Activated naive CD4-positive, alpha-beta T cell treated with anti-CD3 and anti-CD28 coated beads, Interleukin-2, amount 50 U/mL, for 24 hours (primary cell): Measurements from ENCODE around the gene SLC6A12.

Experiments used
- H3K27ac Mint-ChIP-seq: one replicate; pipeline ENCODE4 v1.8.0; 2021; ENCODE audit warnings: mild to moderate bottlenecking, mixed read lengths
- H3K27me3 Mint-ChIP-seq: one replicate; pipeline ENCODE4 v1.8.0; 2021; ENCODE audit warnings: mixed read lengths
- H3K36me3 Mint-ChIP-seq: one replicate; pipeline ENCODE4 v1.8.0; 2021; ENCODE audit warnings: mixed read lengths
- H3K4me1 Mint-ChIP-seq: one replicate; pipeline ENCODE4 v1.8.0; 2021; ENCODE audit warnings: mixed read lengths
- H3K4me3 Mint-ChIP-seq: one replicate; pipeline ENCODE4 v1.8.0; 2021; ENCODE audit warnings: mild to moderate bottlenecking, mixed read lengths
- H3K9me3 Mint-ChIP-seq: one replicate; pipeline ENCODE4 v1.8.0; 2021; ENCODE audit warnings: mixed read lengths

SLC6A12 gene

DNA sequence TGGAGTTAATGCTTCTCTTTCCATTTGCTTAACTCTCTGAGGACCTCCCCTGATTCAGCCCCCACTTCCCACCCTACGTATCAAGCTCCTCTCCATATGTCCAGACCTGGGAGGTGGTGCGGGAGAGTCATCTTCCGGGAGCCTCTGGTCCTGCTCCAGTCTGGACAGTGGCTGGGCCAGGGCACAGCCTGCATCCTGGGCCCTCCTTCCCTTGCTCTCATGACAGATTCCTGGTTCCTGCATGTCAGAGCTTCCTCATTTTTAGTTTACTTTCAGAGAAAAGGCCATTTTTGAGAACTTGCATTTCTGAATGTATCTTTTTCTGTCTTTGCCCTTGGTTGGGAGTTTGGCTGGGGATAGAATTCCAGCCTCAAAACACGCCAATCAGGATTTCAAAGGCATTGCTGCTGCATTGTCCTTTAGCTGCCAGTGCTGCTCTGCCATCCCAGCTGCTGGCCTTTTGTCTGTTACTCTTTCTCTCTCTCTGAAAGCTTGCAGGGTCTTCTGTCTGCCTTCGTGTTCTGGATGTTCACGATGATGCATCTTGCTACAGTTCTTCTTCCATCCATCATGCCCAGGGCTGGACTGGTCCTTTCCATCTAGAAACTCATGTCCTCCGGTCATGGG is 54.7 kb downstream of the SLC6A12 start:
- no peak overlapping the region for H3K4me3 Mint-ChIP-seq
- H3K36me3 Mint-ChIP-seq, result no peaks in the 10 kb centered on the region
- H3K27ac Mint-ChIP-seq, result no peak overlapping the region
- no peaks in the 10 kb centered on the region for H3K4me1 Mint-ChIP-seq
- H3K9me3 Mint-ChIP-seq, result no peaks in the 10 kb centered on the region
- no peaks in the 10 kb centered on the region for H3K27me3 Mint-ChIP-seq

DNA sequence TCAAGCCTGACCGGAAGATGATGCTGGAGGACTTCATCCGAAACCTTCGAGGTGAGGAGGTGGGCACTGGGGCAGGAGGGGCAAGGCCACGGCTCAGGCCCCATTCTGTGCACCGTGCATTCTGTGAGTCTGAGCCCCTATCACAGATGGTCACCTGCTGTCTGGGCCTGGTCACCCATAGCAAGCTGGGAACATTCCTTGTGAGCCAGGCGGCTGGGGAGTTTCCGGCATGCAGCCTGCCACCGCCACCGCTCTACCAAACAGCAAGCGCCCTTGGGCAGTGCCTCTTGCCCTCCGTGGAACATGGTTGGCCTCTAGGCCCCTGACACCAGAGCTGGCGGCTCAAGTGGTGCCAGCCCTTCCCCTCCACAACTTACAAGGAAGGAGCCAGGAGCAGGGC is 56.3 kb downstream of the SLC6A12 start:
- H3K36me3 Mint-ChIP-seq, result no peaks in the 10 kb centered on the region
- H3K9me3 Mint-ChIP-seq, result no peaks in the 10 kb centered on the region
- H3K4me3 Mint-ChIP-seq, result no peak overlapping the region
- H3K27ac Mint-ChIP-seq, result no peak overlapping the region
- H3K27me3 Mint-ChIP-seq, result no peaks in the 10 kb centered on the region
- peaks cover 3% of the 10 kb centered on the region for H3K4me1 Mint-ChIP-seq

DNA sequence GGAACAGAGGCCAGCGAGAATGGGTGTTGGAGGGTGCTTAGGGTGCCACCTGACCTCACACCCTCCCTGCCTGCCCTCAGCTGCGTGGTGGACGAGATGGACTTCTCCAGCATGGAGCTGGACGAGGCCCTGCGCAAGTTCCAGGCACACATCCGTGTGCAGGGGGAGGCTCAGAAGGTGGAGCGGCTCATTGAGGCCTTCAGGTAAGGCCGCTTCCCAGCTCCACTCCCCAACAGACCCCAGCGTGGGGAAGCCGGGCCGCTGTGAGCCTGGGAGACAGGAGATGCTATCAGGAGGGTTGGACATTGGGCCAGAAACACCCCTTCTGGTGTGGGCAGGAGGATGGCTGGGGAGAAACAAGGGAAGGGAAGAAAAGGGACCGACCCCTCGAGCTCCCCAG is 57.0 kb downstream of the SLC6A12 start:
- Mint-ChIP-seq H3K4me3 (no peak overlapping the region), H3K36me3 (no peaks in the 10 kb centered on the region), H3K4me1 (peaks cover 5% of the 10 kb centered on the region), H3K27me3 (no peaks in the 10 kb centered on the region), H3K9me3 (no peaks in the 10 kb centered on the region), H3K27ac (no peak overlapping the region)

DNA sequence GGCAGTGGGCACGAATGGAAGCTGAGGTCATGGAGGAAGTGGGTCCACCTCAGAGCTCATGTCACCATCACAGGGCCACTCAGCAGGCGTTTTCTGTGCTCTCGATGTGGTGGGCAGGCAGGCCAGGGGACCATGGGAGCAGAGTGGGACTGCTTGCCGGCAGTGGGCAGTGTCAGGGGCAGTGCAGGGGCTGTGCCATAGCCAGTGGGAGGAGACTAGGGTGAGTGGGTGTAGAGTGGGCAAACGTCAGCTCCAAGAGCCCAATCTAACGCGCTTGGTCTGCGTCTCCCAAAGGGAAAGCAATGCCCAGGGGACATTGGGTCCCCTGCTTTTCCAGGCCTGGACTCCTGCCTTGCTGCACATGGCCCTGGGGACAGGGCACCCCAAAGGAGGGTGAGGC is 58.3 kb downstream of the SLC6A12 start:
- H3K36me3 Mint-ChIP-seq, result no peaks in the 10 kb centered on the region

DNA sequence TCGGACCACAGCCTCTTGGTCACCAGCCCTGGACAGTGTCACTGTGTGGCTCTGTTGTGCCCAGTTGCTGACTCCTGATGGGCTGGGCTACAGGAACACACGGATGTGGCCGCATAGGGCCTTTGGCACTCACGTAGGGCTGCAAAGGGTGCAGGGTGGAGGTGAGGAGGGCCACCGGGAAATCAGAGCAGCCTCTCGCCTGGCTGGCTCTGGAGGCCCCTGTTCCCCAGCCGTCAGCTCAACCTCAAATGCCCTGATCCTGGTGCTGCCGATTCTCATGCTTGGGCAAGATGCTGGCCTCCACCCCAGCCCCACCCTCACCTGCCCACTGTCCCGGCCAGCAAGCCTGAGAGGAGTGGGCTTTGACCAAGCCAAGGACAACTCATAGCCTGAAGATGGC is 59.0 kb downstream of the SLC6A12 start:
- H3K4me1 Mint-ChIP-seq, result peaks cover 5% of the 10 kb centered on the region
- no peak overlapping the region for H3K4me3 Mint-ChIP-seq
- H3K9me3 Mint-ChIP-seq, result no peaks in the 10 kb centered on the region
- H3K27ac Mint-ChIP-seq, result peak overlapping the region; percentile 48
- no peaks in the 10 kb centered on the region for H3K27me3 Mint-ChIP-seq
- H3K36me3 Mint-ChIP-seq, result no peaks in the 10 kb centered on the region

More for the DNA sequence above, 58.3 kb downstream of the SLC6A12 start:
- H3K4me3 Mint-ChIP-seq, result no peak overlapping the region
- H3K27me3 Mint-ChIP-seq, result no peaks in the 10 kb centered on the region
- no peaks in the 10 kb centered on the region for H3K9me3 Mint-ChIP-seq
- H3K27ac Mint-ChIP-seq, result no peak overlapping the region
- H3K4me1 Mint-ChIP-seq, result peaks cover 5% of the 10 kb centered on the region

DNA sequence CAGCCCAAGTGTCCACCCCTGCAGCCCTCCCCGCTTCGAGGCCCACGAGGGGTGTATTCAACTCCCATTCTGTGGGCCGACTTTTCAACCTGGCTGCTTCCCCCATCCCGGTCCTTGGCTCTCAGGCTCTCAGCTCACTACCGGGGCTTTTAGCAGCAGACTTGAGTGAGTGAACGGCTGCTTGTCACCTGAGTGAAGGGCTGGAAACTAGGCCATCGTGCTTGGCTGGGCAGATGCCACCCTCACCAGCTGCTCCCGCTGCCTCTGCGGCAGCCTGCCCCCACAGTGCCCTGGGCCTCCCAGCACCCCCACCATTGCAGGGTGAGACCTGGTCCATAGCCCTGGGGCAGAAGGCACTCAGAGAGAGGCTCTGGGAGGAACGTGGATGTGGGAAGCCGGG is 59.9 kb downstream of the SLC6A12 start:
- Mint-ChIP-seq H3K36me3 (no peaks in the 10 kb centered on the region), H3K27me3 (no peaks in the 10 kb centered on the region), H3K27ac (no peak overlapping the region), H3K4me1 (peaks cover 5% of the 10 kb centered on the region), H3K4me3 (no peak overlapping the region), H3K9me3 (no peaks in the 10 kb centered on the region)

DNA sequence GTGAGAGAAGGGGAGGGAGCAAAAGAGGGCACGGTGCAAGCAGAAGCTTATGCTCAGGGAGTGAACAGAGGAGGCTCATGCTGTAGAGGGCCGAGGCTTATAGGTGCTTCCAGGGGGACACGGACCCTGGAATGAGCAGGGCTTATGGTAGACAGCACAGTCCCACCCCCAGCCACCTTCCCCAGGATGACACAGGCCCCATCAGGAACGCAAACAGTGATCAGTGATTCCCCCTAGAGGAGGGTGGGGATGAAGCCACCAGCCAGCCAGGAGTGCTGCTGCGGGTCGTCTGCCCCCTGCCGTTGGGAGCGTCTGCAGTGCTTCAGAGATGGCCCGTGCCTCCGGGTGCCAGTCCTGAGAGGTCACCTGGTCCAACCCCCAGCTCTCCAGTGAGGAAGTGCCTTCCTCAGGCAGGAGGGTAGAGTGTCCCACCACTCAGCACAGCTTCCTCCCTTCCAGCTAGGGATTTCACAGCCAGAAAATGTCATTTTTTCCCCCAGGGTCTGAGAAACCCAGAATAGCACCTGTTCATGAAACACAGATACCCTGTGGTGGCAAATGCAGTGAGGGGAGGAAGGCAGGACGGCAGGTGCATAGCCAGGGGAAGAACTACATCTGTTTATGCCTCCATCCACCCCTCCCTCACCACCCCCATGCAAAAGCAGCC is 60.7 kb downstream of the SLC6A12 start:
- peaks cover 5% of the 10 kb centered on the region for H3K4me1 Mint-ChIP-seq

DNA sequence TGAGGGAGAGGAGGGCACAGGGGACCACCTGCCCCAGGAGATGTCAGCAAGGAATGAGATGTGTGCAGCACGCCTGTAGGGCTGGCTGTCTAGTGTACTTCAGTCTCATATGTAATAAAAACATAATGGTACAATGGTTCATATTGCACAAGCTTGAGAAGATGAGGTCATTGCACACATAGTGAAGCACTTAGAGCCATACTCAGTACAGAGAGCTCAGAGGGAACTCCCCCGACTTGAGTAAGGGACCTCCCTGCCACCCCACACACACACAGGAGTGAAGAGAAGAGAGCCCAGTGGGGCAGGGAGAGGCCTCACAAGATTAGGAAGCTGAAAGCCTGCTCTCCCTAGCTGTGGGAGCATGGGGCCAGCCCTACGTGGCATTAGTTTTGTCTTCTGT is 61.5 kb downstream of the SLC6A12 start:
- no peaks in the 10 kb centered on the region for H3K36me3 Mint-ChIP-seq
- H3K27ac Mint-ChIP-seq, result no peak overlapping the region
- H3K4me3 Mint-ChIP-seq, result no peak overlapping the region
- H3K9me3 Mint-ChIP-seq, result no peaks in the 10 kb centered on the region
- H3K27me3 Mint-ChIP-seq, result no peaks in the 10 kb centered on the region
- H3K4me1 Mint-ChIP-seq, result peaks cover 5% of the 10 kb centered on the region

More for the DNA sequence above, 60.7 kb downstream of the SLC6A12 start:
- Mint-ChIP-seq H3K27ac (no peak overlapping the region), H3K4me3 (no peak overlapping the region), H3K27me3 (no peaks in the 10 kb centered on the region), H3K36me3 (no peaks in the 10 kb centered on the region), H3K9me3 (no peaks in the 10 kb centered on the region)

DNA sequence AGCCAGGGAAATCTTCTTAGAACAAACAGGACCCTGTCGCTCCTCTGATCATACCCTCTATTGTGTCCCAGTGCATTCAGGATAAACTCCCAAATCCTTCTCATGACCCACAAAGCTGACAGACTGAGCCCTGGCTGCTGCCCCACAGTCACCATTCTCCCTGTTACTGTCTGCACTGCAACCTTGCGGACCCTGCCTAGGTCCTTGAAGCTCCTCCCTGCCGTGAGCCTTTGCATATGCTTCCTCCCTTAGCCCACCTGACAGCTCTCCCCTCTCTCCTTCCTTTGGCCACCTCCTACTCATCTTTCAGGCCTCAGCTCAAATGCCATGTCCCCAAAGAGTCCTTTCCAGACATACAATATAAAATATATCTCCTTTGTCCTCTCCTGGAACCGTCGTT is 62.4 kb downstream of the SLC6A12 start:
- no peak overlapping the region for H3K27ac Mint-ChIP-seq
- peaks cover 5% of the 10 kb centered on the region for H3K4me1 Mint-ChIP-seq
- no peaks in the 10 kb centered on the region for H3K27me3 Mint-ChIP-seq
- H3K36me3 Mint-ChIP-seq, result no peaks in the 10 kb centered on the region
- H3K4me3 Mint-ChIP-seq, result no peak overlapping the region
- no peaks in the 10 kb centered on the region for H3K9me3 Mint-ChIP-seq

DNA sequence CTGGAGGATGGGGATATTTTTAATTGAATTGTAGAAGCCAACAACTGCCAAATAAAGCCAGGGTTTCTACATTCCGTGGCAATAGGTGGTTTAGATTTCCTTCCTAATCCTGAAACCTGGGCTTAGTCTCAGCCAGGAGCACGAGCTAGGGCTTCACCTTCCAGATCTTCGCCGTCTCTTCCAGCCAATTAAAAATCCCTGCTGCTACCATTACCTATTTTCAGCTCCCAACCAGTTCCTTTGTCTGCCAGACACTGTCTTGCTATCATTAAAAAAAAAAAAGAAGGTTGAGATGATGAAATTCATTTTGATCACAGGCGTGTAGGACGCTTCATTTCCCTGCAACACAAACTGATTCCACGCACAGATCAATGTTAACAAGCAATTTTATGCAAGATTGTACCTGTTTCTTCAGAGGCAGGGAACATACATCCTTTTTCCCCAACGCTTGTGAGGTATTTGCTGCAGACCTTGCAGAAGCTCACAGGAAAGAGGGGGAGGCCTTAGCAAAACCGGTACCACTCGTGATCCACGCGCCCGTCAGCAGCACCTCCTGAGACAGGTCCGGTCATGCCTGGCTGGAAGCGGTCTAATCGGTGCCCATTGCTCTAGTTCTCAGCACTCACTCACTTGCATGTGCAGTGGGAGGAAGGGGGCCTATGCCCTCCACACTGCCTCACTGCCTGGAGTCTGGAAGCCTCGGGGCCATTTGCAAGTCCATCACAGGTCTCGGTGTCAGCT is 65.1 kb downstream of the SLC6A12 start:
- no peak overlapping the region for H3K4me3 Mint-ChIP-seq
- no peak overlapping the region for H3K27ac Mint-ChIP-seq
- H3K27me3 Mint-ChIP-seq, result no peaks in the 10 kb centered on the region
- no peaks in the 10 kb centered on the region for H3K9me3 Mint-ChIP-seq
- no peaks in the 10 kb centered on the region for H3K36me3 Mint-ChIP-seq
- H3K4me1 Mint-ChIP-seq, result peaks cover 11% of the 10 kb centered on the region

DNA sequence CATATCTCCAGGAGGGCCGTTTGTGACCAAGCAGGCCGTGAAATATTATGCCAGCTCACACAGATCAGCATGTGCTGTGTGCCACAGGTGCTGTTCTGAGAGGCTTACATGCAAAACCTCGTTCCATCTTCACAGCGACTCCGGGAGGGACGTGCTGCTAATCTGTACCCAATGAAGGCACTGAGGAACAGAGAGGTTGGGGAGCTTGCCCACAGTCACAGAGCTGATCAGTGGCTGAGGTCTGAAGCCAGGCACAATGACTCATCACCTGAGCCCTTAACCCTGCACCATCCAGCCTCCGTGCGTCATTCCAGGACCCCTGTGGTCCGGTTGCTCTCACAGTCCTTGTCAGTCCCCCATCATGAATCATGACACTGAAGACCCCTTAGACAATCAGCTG is 66.7 kb downstream of the SLC6A12 start:
- Mint-ChIP-seq H3K27me3 (no peaks in the 10 kb centered on the region), H3K4me3 (no peak overlapping the region)

DNA sequence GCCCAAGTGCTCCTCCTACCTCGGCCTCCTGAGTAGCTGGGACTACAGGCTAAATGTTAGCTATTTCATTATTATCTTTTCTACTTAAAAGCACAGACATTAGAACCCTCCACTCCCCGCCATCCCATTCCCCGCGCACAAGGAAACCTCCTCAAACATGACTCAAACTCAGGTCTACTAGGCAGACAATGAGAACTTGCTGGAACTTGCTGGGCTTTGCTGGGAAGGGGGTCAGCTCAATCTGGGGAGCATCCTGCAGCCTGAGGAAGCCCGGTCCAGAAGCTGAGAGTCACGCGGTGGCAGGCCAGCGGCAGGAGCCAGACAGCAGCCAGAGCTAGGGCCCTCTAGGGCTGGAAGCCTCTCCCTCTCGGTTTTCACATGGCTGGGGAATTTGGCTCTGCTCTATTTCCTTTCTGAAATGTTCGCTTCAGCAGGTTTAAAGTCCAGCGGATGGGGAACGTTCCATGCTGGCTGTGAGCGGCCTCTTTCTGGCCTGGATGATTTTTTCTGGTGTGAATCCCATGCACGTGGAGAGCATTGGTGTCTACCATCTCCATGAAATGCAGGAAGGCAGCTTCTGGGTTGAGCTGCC is 68.5 kb downstream of the SLC6A12 start:
- Mint-ChIP-seq H3K4me1 (peaks cover 8% of the 10 kb centered on the region), H3K27ac (no peak overlapping the region), H3K9me3 (no peaks in the 10 kb centered on the region), H3K36me3 (no peaks in the 10 kb centered on the region), H3K4me3 (no peak overlapping the region), H3K27me3 (peaks cover under 1% of the 10 kb centered on the region)

More for the DNA sequence above, 66.7 kb downstream of the SLC6A12 start:
- H3K4me1 Mint-ChIP-seq, result peaks cover 6% of the 10 kb centered on the region
- no peaks in the 10 kb centered on the region for H3K36me3 Mint-ChIP-seq
- H3K27ac Mint-ChIP-seq, result no peak overlapping the region
- H3K9me3 Mint-ChIP-seq, result no peaks in the 10 kb centered on the region

DNA sequence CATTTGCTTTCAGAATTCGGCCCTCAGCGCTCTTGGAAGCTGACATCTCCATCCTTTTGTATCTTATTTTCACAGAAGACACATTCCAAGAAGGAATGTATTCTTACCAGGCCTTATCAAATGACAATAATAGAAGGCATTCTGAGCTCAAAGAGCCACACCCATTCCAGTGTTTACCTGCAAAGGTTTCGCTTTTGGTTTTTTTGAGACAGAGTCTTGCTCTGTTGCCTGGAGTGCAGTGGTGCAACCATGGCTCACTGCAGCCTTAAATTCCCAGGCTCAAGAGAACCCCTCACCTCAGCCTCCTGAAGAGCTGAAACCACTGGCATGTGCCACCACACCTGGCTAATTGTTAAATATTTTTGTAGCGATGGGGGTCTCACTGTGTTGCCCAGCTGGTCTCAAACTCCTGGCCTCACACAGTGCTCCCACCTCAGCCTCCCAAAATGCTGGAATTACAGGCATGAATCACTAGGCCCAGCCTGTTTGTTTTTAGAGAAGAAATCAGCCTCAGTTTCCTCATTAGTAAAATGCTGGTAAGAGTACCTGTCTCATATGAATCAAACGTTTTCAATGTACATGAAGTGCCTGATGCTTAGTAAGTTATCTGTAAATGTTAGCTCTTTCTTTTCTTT is 69.2 kb downstream of the SLC6A12 start:
- H3K4me3 Mint-ChIP-seq, result peak overlapping the region; percentile 36
- H3K27me3 Mint-ChIP-seq, result peaks cover 4% of the 10 kb centered on the region
- H3K36me3 Mint-ChIP-seq, result no peaks in the 10 kb centered on the region
- H3K9me3 Mint-ChIP-seq, result no peaks in the 10 kb centered on the region
- no peak overlapping the region for H3K27ac Mint-ChIP-seq
- H3K4me1 Mint-ChIP-seq, result peaks cover 15% of the 10 kb centered on the region

DNA sequence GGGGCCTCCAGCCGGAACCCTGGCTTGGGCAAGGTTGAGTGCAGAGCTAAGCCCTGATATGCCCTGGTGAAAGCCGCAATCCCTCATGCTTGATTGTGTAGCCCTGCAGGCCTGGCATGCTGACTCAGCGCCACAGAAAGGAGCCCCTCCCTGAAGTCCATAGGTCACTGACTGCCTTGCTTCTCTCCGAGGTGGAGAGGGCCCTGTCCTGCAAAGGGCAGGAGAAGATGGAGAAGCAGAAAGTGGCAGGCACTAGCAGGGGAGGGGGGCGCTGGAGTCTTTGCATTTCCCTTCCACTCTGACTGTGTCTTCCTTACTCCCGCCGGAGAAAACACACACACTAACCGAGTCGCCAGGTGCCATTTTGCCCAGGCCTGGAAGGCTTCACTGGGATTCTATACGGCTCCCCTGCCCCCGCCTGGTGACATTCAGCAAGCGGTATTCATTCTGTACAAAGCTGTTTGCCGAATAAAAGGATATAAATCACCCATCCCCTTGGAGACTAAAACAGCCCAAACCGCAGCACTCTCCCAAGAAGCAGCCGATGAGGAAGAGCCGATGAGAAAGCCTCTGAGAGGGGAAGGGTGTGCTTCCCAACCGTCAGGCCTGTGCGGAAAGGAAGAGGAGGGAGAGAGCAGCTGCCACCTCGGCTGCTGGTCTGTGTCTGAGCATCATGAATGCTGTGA is 69.8 kb downstream of the SLC6A12 start:
- Mint-ChIP-seq H3K36me3 (no peaks in the 10 kb centered on the region), H3K4me1 (peaks cover 22% of the 10 kb centered on the region), H3K4me3 (peak overlapping the region; percentile 36), H3K27me3 (peaks cover 11% of the 10 kb centered on the region), H3K27ac (no peak overlapping the region), H3K9me3 (no peaks in the 10 kb centered on the region)

DNA sequence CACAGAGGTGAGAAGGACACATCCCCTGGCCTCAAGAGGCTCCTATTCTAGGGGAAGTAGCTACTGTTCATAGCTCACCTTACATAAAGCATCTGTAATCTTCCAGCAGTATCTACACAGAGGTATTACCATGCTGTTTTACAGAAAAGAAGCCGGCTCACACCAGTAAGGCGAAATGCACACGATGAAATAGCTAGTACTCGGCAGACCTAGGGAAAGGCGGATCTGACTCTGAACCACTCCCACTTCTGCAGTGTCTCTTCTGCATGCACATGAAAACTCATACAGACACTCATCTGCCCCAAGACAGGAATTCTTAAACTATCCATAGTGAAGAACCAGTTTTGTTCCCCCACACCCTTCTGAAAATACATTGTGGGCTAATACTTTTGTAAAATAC is 73.8 kb downstream of the SLC6A12 start:
- H3K4me3 Mint-ChIP-seq, result peak overlapping the region; percentile 70

More for the DNA sequence above, 73.8 kb downstream of the SLC6A12 start:
- H3K27ac Mint-ChIP-seq, result no peak overlapping the region
- H3K4me1 Mint-ChIP-seq, result peaks cover 23% of the 10 kb centered on the region
- peaks cover 15% of the 10 kb centered on the region for H3K27me3 Mint-ChIP-seq
- H3K9me3 Mint-ChIP-seq, result no peaks in the 10 kb centered on the region
- no peaks in the 10 kb centered on the region for H3K36me3 Mint-ChIP-seq
